TTC549 (cell line): ENCODE data around the gene PSMB9.

Source experiments
- FAIRE-seq: peaks from 2 replicates; lab custom pipeline; 2012; peaks lifted over from hg19 to GRCh38; lab: Jason Lieb, UNC

The PSMB9 gene

DNA sequence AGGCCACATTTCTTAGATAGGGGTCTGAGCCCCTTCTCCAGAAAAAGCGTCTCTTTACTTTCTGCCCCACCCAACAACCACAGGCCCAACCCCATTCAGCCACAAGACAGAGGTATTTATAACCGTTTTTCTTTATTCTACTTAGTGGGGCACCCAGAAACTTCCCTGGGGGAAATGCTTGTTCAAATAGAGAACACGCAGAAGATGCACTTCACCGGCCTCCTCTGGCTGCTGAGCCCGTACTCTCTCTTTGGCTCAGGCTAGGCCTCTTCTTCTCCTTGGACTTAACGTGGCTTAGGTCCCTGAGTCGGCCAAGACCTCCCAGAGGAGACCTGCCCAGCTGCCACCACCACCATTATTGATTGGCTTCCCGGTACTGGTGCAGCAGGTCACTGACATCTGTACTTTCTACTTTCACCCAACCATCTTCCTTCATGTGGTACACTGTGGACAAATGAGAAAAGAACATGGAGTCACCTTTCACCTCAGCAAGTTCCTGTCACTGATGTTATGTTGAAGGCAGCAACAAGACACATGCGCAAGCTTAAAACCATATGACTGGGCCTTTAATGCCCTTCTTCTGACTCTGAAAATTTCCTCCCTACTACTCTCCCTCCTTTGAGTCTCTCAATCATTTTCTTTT, 13.3 kb upstream of the PSMB9 start:
- no peak for FAIRE-seq

DNA sequence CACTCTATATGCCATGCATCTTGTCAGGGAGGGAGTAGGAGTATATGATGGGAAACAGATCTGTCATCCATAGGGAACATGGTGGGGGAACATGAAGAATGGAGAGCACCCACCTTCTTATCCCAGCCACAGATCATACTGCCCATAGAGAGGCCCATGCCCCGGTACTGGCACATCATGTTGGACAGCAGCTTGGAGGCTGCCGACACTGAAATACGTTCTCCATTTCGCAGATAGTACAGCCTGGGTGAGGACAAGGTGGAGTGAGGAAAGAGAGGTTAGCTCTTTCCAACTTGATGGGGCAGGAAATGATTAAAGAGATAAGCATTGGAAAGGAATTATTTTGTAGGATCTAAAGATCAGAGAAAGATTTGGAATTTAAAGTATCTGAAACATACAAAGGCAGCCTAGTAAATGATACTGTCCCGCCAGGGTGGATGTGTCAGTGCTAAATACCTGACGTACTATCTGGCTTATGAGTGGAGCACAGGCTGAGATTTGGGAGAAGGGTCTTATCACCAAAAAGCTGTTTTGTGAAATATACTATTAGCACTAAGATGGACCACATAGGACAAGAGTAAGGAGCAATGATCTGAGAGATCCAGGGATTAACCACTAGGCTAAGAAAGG, 11.9 kb upstream of the PSMB9 start:
- FAIRE-seq = no peak

DNA sequence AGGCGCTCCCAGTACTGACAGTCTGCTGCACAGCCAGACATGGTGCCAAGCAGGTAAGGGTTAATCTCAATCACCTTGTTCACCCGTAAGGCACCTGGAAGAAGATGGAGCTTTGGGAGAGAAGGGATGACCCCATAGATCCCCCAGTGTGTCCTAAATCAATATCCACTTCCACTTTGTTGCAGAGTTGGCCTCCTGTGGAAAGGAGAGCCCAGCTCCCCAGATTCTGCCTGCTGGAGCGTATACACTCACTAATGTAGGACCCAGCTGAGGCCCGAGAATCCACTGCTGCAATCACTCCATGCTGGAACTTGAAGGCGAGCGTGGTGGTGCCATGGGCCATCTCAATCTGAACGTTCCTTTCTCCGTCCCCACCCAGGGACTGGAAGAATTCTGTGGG, 11.3 kb upstream of the PSMB9 start:
- no peak for FAIRE-seq

DNA sequence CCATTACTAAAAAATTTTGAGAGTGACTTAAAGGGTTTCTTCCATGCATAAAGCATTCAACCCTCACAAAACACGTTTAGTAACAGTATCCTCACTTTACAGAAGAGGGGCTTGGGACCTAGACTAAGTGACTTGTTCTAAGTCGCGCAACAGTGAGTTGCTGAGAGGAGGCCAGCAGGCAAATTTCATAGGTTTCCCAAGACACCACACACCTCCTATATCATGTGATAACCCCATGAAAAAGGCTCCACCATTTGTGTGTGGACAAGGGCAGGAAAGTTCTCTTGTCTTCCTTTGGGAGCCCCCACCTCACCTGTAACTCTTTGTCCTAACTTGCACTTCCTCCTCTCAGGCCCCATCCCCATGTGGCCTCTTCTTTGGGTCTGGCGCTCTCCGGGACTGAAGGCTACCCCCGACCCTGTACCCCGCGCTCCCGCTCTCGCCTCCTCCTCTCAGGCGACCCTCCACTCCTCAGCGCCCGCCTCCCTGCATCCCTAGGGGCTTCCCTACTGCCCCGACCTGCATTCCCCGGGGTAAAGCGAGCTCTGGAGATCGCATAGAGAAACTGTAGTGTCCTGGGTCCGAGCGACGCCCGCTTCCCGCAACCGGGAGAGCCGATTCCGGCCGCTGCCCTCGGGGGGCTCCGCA, 10.5 kb upstream of the PSMB9 start:
- FAIRE-seq = no peak

DNA sequence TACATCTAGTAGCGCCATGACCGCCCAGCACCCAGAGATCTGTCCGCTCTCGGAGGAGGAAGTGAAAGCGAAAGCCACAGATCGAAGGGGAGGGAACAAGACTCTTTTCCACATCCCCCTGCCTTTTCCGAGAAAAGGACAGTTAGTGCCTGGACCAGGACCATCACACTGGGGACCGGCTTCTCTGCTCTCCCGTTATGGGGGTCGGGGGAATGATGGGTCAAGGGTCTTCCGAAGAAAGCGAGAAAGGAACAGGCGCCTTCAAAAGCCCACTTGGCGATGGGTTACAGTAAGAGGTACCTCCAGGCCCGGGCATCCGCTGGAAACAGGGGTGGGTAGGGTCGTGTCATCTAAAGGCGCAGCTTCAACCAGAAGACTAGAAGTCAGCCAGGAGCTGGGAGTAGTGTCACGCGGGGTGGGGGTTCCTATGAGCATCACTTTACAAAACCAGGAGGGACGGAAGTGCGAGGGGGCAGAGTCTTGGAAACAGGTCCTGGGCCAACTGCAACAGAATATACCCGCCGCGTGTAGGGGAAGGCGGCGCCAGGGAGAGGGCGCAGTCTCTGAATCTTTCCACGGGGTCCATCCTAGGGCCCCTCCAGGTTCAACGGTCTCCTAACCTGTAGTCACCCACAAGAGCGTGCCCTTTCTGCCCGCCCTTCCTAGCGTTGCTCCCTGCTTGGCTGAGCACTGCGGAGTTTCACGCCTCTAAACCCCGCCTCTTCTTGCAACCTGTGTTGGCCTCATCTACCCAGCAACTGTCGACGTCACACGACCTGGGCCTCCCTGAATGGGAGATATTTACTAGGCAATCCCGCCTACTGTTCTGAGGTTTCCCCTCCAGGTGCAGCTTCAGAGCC, 9.8 kb upstream of the PSMB9 start, which contains the start of gene PSMB8:
TSS of gene PSMB8 (minus strand) at position 69 of the 860 bp plus-strand sequence. CDS start at position 18, 51 bp downstream.
- no peak for FAIRE-seq

DNA sequence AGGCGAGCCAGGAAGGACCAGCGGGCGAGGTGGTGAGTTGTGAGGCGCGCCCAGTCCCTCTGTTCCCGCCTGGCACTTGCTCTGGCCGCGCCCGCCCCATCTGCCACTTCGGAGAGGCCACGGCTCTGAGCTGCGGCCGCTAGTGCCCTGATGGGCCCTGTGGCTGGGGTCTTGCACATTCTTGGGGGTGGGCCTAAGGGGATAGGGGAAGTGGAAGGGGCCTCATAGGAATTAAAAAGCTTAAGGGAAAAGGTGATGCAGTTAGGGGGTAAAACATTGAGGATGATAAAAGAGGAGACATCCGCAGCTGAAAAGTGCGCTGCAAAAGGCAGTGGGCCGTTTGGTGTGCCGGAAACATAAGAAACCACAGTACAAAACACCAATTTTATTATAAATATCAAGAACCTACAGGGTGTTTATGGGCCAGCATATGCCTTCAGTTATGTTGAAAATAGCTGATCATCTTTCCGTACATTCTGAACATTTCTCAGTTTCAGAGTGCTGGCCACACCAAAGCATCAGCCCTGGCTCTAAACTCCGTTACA, 9.1 kb upstream of the PSMB9 start:
- FAIRE-seq = no peak

DNA sequence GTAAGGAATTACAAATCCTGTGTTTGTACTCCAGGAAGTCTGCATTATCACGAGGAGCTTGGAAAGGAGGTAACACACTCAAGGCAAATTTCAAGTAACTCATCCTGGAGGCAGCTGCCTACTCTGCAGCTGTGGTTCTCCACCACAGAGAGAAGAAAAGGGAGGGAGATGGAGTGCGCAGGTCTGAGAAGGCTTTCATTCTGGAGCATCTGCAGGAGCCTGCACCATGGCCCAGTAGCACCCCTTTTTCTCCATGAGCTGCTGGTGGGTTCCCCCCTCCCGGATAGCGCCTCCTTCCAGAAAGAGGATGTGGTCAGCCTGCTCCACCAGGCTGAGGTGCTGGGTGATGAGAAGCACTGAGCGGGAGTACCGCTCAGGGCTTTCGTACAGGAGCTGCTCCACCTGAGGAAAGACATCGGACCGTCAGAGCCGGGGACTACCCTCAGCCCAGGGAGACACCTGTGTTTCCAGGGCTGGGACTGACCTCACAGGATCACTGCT, 8.6 kb upstream of the PSMB9 start:
- FAIRE-seq = no peak

DNA sequence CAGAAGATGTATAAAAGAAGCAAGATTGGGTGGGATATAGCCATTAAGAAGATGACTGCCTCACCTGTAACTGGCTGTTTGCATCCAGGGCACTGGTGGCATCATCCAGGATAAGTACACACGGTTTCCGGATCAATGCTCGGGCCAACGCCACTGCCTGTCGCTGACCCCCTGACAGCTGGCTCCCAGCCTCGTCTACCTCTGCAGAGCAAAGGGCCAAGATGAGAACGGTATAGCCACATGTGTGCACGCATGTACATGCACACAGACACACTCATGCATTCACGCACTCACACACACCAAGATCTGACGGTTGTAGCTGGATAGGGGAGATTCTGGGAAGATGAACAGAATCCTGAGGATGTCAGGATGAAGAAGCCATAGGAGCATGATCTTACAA, 7.0 kb upstream of the PSMB9 start:
- no peak for FAIRE-seq

DNA sequence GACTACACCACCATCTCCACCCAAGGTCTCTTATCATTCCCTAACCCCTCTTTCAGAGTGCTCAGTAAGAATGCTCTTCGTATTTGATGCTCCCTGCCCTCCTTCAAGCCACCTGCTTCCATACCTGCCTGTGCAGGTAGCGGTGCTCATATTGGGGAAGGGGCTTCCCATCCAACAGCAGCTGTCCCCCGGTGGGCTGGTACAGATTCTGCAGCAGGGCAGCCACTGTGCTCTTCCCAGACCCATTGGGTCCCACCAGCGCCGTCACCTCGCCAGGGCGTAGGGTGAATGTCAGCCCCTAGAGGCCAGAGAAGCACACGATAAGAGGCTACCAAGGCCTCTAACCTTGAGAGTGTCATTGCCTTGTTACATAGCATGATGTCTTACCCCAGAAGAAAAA, 6.2 kb upstream of the PSMB9 start:
- no peak for FAIRE-seq

DNA sequence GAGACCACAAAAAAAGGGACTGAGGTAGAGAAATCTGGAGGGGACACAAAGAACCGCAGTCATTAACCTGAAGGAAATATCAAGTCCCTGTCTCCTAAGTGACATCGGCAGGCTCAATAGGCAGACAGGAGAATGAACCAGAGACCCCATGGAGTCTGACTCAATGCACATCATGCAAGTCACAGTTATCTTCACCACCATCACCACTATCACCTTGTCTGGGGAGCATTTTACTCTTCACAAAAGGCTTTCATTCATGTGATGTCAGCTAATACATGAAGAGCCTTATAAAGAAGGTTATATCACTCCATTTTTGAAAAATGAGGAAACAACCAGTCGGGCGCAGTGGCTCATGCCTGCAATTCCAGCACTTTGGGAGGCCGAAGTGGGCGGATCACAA, 4.9 kb upstream of the PSMB9 start:
- no peak for FAIRE-seq

DNA sequence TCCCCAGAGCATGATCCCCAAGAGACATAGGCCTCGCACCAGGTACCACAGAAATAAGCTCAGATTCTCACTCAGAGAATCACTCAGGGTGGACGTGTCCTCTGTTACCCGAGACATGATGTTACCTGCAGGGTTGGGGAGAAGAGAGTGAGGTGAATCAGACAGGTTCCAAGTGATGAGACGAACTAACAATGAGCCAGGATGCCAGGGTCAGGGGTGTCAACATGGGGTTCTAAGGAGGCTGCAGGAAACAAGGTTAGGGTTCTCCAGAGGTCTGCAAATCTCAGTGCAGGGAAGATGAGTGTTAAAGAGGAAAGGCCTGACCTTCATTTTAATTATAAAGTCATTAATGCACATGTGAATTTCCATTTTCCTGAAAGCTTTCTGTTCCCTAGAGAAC, 3.0 kb upstream of the PSMB9 start:
- FAIRE-seq = no peak

DNA sequence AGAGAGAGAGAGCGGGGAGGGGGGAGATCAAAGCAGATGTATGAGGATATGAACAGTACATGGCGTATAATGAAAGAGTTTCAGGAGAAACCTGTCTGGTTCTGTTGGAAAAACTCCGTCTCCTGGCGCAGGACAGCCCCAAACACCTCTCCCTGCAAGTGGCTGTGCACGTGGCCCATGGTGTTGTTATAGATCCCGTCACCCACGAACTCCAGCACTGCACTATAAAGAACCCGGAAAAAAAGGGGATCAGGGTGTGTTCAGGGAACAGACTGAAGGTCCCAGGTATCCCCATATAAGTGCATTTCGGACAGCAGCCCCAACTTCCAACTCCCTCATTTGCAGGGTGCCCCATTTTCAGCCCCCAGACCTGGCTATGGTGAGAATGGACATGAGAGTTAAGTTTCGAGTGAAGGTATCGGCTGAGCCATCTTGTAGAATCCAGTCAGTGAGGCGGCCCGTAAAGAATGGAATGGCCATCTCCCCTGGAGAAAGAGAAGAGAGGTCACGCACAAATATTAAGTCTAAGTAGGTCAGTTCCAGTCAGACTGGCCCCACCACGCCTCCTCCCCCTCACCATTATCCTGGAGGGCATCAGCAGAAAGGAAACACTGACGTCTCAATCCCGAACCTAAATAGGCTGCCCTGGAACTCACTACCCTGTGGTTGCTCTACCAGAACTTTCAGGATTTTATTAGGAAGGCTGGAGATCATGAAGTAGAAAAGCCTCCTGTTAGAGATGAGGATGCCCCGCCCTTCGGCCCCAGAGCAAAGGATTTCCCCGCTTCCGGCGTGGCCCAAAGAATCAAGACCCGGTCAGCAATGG, 1.8 kb upstream of the PSMB9 start:
- FAIRE-seq = no peak

DNA sequence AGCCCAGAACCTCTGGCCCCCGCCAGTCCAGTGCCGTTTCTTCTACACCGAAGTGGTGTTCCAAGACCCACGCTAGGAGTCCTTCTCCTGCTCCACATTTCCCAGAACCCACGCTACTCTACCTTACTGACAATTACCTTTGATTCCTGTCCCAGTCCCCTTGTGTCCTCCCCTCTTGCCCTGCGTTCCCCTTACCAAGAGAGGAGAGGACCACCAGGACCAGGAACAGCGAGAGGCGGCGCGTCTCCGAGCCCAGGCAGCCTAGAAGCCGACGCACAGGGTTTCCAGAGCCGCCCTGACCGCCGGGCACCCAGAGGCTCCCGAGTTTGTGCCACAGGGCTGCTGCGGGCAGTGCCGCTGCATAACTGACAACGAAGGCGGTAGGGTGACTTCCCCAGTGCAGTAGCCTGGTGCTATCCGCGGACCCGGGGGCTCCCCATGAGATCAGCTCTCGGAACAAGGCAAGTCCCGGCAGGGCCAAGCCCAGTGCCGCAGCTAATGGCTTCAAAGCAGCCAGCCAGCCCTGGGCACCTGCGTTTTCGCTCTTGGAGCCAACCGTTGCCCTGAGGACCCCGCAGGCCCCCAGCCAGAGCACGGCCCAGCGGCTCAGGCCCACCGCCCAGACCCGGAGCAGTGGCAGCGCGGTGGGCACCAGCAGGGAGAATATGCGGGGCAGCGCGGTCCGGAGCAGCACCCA, 1.0 kb upstream of the PSMB9 start:
- no peak for FAIRE-seq

DNA sequence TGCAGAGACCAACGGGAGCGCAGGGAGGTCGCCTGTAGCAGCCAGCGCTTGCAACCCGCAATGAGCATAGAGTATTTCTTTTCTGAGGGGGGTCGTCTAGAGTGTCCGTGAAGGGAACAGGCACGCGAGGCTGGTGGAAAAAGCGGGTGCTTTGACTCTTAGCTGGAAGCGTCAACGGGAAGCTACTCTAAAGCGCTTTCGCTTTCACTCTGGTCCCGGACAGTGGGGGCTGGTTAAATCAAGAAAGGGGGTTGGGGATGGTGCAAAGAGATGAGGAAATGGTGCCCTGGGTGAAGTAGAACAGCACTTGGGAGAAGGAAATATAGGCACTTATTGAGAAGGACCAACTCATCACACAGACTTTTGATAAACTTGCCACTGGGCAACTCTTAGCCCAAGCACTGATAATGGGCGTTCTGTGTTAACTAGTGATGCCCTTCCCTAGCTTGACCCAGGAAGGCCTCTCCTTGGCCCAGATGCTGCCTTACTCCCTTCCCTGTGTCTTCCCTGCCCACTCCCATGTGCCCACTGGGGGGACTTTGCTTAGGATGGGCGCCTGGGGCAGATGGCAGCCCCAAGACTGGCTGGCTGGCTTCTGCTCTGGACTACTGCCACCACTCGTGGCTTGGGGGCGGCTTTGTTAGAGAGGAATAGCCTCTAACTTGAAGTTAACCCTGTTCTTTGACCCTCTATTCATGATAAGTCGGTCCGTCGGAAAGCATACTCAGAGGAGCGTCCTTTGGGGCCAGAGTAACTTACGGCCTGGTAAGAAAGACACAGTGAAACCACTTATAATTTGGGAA, 585 bp downstream of the PSMB9 start:
- no peak for FAIRE-seq

DNA sequence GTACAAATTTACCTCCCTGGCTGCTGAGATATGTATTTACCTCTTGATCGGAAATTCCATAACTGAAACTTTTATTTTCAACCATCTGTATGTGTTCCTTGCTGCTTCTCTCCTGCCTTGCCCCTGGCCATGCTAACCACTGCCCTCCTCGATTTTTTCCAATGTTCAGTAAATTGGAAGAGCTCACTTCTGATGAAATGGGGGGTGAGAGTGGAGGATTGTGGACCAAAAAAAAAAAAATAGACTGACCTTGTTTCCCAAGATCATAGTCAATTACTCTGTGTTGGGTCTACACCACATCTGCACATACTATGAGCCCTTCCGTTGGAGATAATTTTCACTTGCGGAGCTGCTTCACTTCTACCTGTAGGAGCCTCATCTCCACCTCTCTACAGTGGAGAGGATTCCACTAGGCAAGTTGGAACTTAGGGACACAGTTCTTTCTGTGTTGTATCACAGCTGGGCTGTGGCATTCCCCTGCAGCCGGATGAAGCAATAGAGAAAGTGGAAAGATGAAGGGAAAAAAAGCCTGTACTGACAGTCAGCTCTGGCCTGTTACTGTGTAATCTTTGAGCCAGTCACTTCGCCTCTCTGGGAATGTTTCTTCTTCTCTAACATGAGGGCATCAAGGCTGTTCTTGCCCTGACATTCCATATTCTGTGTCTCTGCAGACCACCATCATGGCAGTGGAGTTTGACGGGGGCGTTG, 1.6 kb downstream of the PSMB9 start:
- FAIRE-seq = no peak

DNA sequence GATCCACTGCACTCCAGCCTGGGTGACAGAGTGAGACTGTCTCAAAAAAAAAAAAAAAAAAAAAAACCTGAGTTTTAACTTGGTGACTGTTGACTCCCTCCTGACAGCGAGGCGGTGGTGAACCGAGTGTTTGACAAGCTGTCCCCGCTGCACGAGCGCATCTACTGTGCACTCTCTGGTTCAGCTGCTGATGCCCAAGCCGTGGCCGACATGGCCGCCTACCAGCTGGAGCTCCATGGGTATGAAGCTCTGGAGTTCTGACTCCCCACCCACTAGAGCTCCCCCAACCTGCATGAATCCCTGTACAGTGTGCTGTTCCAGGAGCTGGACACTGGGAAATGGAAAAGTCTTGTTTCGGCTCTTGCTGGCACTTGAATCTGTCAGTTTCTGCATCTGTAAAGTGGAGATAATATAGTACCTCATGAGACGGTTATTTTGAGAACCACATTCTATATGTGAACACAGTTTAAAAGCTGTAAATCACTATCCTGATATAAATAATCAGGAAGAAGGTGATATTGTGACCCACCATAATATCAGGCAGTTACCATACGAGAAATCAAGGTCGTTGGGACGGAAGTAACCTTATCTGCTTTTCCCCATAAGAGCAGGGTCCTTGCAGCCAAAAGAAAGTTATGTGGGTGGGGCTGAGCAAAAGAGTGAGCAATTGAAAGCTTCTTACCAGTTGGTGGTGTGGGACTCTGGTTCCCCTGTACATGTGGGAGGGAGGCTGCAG, 3.3 kb downstream of the PSMB9 start:
- FAIRE-seq = no peak

DNA sequence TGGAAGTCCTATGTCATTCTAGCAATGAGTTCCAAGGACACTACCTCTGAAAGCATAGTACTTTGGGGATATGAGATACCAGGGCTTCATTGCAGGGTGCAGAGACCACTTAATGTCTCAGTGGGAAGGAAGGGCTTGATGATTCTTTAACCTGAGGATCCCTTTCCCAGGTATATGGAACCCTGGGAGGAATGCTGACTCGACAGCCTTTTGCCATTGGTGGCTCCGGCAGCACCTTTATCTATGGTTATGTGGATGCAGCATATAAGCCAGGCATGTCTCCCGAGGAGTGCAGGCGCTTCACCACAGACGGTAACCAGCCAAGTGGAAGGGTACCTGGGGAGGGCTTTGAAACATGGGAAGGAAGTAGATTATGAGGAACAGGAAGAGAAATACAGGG, 4.2 kb downstream of the PSMB9 start:
- FAIRE-seq = no peak

DNA sequence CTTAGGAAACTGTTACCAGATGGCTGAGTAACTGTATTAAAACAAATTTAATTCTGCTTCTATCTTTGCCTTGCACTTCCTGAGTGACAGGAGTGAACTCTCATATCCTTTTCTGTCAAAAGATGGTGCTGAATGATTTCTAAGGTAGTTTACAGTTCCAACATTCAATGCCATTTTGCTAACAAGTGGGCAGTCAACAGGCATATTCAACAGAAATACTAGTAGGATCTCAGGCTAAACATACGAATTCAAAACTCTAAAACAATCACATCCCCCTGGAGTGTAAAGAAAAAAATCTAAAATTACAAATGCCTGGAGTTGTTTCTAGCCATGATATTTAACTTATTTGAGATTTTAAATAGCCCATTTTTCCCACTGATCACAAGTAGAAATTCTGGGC, 6.7 kb downstream of the PSMB9 start:
- no peak for FAIRE-seq

DNA sequence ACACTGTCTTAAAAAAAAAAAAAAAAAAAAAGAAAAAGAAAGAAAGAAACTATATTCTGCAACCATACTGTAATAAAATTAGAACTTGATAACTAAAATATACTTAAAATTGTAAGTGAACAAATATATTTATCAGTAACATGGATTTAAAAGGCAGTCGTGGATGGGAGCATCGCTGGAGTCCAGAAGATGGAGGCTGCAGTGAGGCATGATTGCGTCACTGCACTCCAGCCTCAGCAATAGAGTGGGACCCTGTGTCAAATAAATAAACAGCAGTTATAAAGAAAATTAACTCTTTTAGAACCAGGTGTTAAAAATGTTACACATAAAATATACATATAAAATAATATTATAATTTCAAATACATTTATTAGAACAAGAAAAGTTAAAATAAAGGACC, 8.7 kb downstream of the PSMB9 start:
- no peak for FAIRE-seq
